HepG2 (cell line): ENCODE data around the gene CDC42EP1. TPM values are rescaled to one million over a fixed set of nuclear protein-coding genes. Genes with fewer than 3 reads are reported as not detected.

Experiments
- ETV6 ChIP-seq: sonication (generic); formaldehyde crosslinking; conservative IDR thresholded peaks from 2 replicates; pipeline ENCODE4 v1.4.0; 2020; ENCODE audit warnings: missing genetic modification reagents
- FOXA1 ChIP-seq, 2 experiments: fragments of 450-650 bp in 1 of 2; sonication (generic) in 1 of 2; formaldehyde crosslinking in 1 of 2; IDR thresholded peaks; 2 replicates each; pipeline versions ENCODE4 v1.4.0 to v1.6.1; 2016 to 2020; ENCODE audit warnings: missing genetic modification reagents in 1 of 2
- GABPA ChIP-seq, 2 experiments: IDR thresholded peaks; 2 replicates each; pipeline ENCODE4 v1.6.1; 2011 to 2016; ENCODE audit warnings: low read depth in 2 of 2, low read length in 1 of 2, missing biosample characterization in 1 of 2, missing genetic modification characterization in 1 of 2
- IKZF4 ChIP-seq: sonication (generic); formaldehyde crosslinking; IDR thresholded peaks from 2 replicates; pipeline ENCODE4 v1.5.1; 2020; ENCODE audit warnings: borderline replicate concordance, mild to moderate bottlenecking, low read depth, missing genetic modification reagents; ENCODE audit errors: not compliant biosample characterization
- MIER2 ChIP-seq: IDR thresholded peaks from 2 replicates; pipeline ENCODE4 v1.6.1; 2016; ENCODE audit warnings: missing biosample characterization, missing genetic modification reagents
- NFAT5 ChIP-seq: sonication (generic); formaldehyde crosslinking; IDR thresholded peaks from 2 replicates; pipeline ENCODE4 v1.4.0; 2020; ENCODE audit warnings: missing genetic modification reagents
- RARA ChIP-seq: IDR thresholded peaks from 2 replicates; pipeline ENCODE4 v1.6.1; 2016; ENCODE audit warnings: missing genetic modification reagents, missing compliant biosample characterization
- RFX5 ChIP-seq: IDR thresholded peaks from 2 replicates; pipeline ENCODE4 v1.6.1; 2011; ENCODE audit warnings: low read depth, low read length, improper control_type of control experiment
- STAG1 ChIP-seq: sonication (generic); formaldehyde crosslinking; IDR thresholded peaks from 2 replicates; pipeline ENCODE4 v1.4.0; 2020; ENCODE audit warnings: missing genetic modification reagents
- ZIK1 ChIP-seq: sonication (generic); formaldehyde crosslinking; IDR thresholded peaks from 2 replicates; pipeline ENCODE4 v1.5.0; 2020; ENCODE audit warnings: mild to moderate bottlenecking, low read depth, missing genetic modification reagents, borderline replicate concordance
- ZNF619 ChIP-seq: sonication (generic); formaldehyde crosslinking; IDR thresholded peaks from 2 replicates; pipeline ENCODE4 v1.4.0; 2020; ENCODE audit warnings: mild to moderate bottlenecking, missing genetic modification reagents
- ZNF737 ChIP-seq: sonication (generic); formaldehyde crosslinking; IDR thresholded peaks from 2 replicates; pipeline ENCODE4 v1.5.0; 2020; ENCODE audit warnings: missing genetic modification reagents, mild to moderate bottlenecking, borderline replicate concordance
- ZNF749 ChIP-seq: sonication (generic); formaldehyde crosslinking; IDR thresholded peaks from 2 replicates; pipeline ENCODE4 v1.8.0; 2022; ENCODE audit warnings: mild to moderate bottlenecking, missing genetic modification reagents, moderate library complexity, borderline replicate concordance
- polyA plus RNA-seq, 8 experiments: library from polyadenylated mRNA; depleted of rRNA in 3 of 8; stranded (reverse) in 7 of 8; unstranded in 1 of 8; fragments of >200 nt; fragmentation: Illumina TruSeq in 4 of 8; extraction: Trizol in 4 of 8; gene quantifications; 2 replicates each; pipeline versions ENCODE4 v1.2.1 to v1.2.3, GENCODE V29; 2011 to 2016; ENCODE audit warnings: low read depth in 4 of 8, missing spikeins in 1 of 8, mixed read lengths in 1 of 8; ENCODE audit not compliant: insufficient read depth in 1 of 8
- total RNA-seq, 5 experiments: library from RNA; depleted of rRNA; stranded (reverse); fragments of >200 nt; fragmentation: Illumina TruSeq; extraction: Trizol; gene quantifications; 2 replicates each; pipeline ENCODE4 v1.2.3, GENCODE V29; 2016; ENCODE audit warnings: low read depth in 1 of 5
- TF ChIP-seq, protein P1 (sequence below): IDR thresholded peaks from 2 replicates; pipeline ENCODE4 v1.6.1; 2016
- TF ChIP-seq, protein P2 (sequence below): sonication (generic); formaldehyde crosslinking; IDR thresholded peaks from 2 replicates; pipeline ENCODE4 v1.8.0; 2022; ENCODE audit warnings: missing genetic modification reagents, low read depth, mild to moderate bottlenecking, borderline replicate concordance
- TF ChIP-seq, protein P3 (sequence below): sonication (generic); formaldehyde crosslinking; IDR thresholded peaks from 2 replicates; pipeline ENCODE4 v1.5.1; 2020; ENCODE audit warnings: missing genetic modification reagents, mild to moderate bottlenecking, borderline replicate concordance

CDC42EP1 gene
- total and polyA plus RNA-seq, 2 of the 13 experiments (the other 11 are each of a cell fraction or from before 2014, with no cell fraction given), result 17.1 to 29.5 TPM

DNA sequence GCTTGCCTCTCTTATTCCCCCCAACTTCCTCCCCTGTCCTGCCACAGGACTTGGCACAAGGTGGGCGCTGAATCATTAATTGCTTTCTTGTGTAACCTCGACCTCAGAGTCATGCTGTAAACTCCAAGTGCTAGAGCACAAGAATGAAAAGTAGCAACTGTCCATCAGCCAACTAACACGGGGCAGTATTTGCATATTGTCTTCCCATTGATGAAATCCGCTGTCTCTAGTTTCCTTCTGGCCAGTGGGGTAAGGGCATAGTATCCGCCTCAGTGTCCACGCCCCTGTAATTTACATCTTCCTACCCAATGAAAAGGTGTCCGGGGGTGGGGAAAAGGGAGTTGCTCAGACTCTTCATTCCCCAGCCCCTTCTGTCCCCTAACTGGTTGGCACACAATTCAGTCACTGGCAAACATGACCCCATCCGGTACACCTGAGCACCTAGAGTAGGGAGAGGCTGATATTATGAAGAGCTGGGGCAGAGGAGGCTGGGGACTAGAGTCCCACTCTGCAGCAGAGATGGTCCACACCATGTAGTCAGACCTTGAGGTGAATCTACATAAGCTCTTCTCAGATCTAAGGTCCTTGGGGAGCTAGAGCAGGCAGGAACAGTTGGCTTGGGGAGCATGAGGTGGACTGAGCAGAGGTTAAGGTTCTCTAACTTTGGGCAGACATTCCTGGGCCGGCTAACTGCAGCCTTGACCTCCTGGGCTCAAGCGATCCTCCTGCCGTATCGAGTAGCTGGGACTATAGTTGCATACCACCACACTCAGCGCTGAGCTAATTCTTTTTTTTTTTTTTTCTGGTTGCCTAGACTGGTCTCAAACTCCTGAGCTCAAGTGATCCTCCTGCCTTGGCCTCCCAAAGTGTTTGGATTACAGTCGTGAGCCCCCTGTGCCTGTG is 41.5 kb downstream of the CDC42EP1 start (continued):
- TF ChIP-seq, protein P1, sequence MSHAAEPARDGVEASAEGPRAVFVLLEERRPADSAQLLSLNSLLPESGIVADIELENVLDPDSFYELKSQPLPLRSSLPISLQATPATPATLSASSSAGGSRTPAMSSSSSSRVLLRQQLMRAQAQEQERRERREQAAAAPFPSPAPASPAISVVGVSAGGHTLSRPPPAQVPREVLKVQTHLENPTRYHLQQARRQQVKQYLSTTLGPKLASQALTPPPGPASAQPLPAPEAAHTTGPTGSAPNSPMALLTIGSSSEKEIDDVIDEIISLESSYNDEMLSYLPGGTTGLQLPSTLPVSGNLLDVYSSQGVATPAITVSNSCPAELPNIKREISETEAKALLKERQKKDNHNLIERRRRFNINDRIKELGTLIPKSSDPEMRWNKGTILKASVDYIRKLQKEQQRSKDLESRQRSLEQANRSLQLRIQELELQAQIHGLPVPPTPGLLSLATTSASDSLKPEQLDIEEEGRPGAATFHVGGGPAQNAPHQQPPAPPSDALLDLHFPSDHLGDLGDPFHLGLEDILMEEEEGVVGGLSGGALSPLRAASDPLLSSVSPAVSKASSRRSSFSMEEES, result no peak
- no peak for TF ChIP-seq RFX5
- TF ChIP-seq ETV6, result no peak
- TF ChIP-seq MIER2 (CRISPR knock-in tag), result no peak
- no peak for TF ChIP-seq STAG1 (CRISPR knock-in tag)
- no peak for TF ChIP-seq IKZF4 (CRISPR knock-in tag)
- no peak for TF ChIP-seq ZNF749 (CRISPR knock-in tag)
- TF ChIP-seq, protein P2, sequence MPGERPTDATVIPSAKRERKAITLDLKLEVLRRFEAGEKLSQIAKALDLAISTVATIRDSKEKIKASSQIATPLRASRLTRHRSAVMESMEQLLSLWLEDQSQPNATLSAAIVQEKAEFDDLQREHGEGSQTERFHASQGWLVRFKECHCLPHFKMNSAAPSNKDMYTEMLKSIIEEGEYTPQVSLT (CRISPR knock-in tag), result no peak
- 0 out of 2 replicates have a peak, but pooled peaks have one; percentile 27 for TF ChIP-seq ZIK1
- TF ChIP-seq ZNF619 (CRISPR knock-in tag), result 0 out of 2 replicates have a peak, but pooled peaks have one; percentile 16
- no peak for TF ChIP-seq RARA (CRISPR knock-in tag)
- TF ChIP-seq, protein P3, sequence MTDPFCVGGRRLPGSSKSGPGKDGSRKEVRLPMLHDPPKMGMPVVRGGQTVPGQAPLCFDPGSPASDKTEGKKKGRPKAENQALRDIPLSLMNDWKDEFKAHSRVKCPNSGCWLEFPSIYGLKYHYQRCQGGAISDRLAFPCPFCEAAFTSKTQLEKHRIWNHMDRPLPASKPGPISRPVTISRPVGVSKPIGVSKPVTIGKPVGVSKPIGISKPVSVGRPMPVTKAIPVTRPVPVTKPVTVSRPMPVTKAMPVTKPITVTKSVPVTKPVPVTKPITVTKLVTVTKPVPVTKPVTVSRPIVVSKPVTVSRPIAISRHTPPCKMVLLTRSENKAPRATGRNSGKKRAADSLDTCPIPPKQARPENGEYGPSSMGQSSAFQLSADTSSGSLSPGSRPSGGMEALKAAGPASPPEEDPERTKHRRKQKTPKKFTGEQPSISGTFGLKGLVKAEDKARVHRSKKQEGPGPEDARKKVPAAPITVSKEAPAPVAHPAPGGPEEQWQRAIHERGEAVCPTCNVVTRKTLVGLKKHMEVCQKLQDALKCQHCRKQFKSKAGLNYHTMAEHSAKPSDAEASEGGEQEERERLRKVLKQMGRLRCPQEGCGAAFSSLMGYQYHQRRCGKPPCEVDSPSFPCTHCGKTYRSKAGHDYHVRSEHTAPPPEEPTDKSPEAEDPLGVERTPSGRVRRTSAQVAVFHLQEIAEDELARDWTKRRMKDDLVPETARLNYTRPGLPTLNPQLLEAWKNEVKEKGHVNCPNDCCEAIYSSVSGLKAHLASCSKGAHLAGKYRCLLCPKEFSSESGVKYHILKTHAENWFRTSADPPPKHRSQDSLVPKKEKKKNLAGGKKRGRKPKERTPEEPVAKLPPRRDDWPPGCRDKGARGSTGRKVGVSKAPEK (CRISPR knock-in tag), result no peak
- no peak for TF ChIP-seq NFAT5
- TF ChIP-seq ZNF737 (CRISPR knock-in tag), result no peak
- TF ChIP-seq FOXA1 (IDR thresholded peaks at IDR 0.05), result no peak
- TF ChIP-seq FOXA1 (CRISPR knock-in tag; IDR thresholded peaks at IDR 0.05), result no peak
- no peak for TF ChIP-seq GABPA (IDR thresholded peaks at IDR 0.05; ENCODE audit: low read depth, low read length)
- TF ChIP-seq GABPA (CRISPR knock-in tag; IDR thresholded peaks at IDR 0.05; ENCODE audit: low read depth), result peak; percentile 63
